Activated CD4-positive, alpha-beta T cell treated with anti-CD3 and anti-CD28 coated beads, Interleukin-10, Interleukin-2, amounts not matched to agents 100 ng/mL and 50 ng/mL, durations not matched to agents 16 hours and 8 hours (primary cell): ENCODE results near the gene SLIT3.
A peak's percentile ranks its signal among the peaks of the same experiment; 100 is the strongest.

Source experiments
- DNase-seq: peaks from one replicate; pipeline ENCODE4 v3.0.0-alpha.2; 2020

SLIT3 gene

GRCh38 chr5:168878135-168878745 lies 422.7 kb downstream of the SLIT3 start:
- DNase-seq: no peak

GRCh38 chr5:168877132-168877892 lies 423.6 kb downstream of the SLIT3 start:
- DNase-seq: no peak

GRCh38 chr5:168876419-168876818 lies 424.5 kb downstream of the SLIT3 start:
- no peak for DNase-seq

GRCh38 chr5:168875832-168876231 lies 425.1 kb downstream of the SLIT3 start:
- DNase-seq: no peak

- DNase-seq: no peak
Observed at GRCh38 chr5:168874713-168875380, 426.1 kb downstream of the SLIT3 start.

- DNase-seq: no peak
Observed at GRCh38 chr5:168872246-168872645, 428.7 kb downstream of the SLIT3 start.

- DNase-seq: no peak
Observed at GRCh38 chr5:168870910-168871309, 430.0 kb downstream of the SLIT3 start.

- DNase-seq: no peak
Observed at GRCh38 chr5:168869615-168870227, 431.2 kb downstream of the SLIT3 start.

- DNase-seq: no peak
Observed at GRCh38 chr5:168867241-168867640, 433.7 kb downstream of the SLIT3 start.

- no peak for DNase-seq
Observed at GRCh38 chr5:168865968-168866367, 435.0 kb downstream of the SLIT3 start.

GRCh38 chr5:168863021-168863420 lies 437.9 kb downstream of the SLIT3 start:
- no peak for DNase-seq

- DNase-seq: no peak
Observed at GRCh38 chr5:168860503-168860902, 440.4 kb downstream of the SLIT3 start.

- DNase-seq: no peak
Observed at GRCh38 chr5:168860081-168860480, 440.9 kb downstream of the SLIT3 start.

GRCh38 chr5:168859471-168859870 lies 441.5 kb downstream of the SLIT3 start:
- DNase-seq: no peak

- no peak for DNase-seq
Observed at GRCh38 chr5:168858994-168859393, 441.9 kb downstream of the SLIT3 start.

- DNase-seq: no peak
Observed at GRCh38 chr5:168858371-168858770, 442.6 kb downstream of the SLIT3 start.

- peak; percentile 28 for DNase-seq
Observed at GRCh38 chr5:168853972-168854371, 447.0 kb downstream of the SLIT3 start.

- peak; percentile 33 for DNase-seq
Observed at GRCh38 chr5:168852329-168852728, 448.6 kb downstream of the SLIT3 start.

- DNase-seq: peak; percentile 73
Observed at GRCh38 chr5:168851902-168852321, 449.0 kb downstream of the SLIT3 start.

- DNase-seq: no peak
Observed at GRCh38 chr5:168850683-168851082, 450.3 kb downstream of the SLIT3 start.

GRCh38 chr5:168848569-168848968 lies 452.4 kb downstream of the SLIT3 start:
- DNase-seq: no peak

GRCh38 chr5:168847511-168848073 lies 453.3 kb downstream of the SLIT3 start:
- no peak for DNase-seq

- DNase-seq: no peak
Observed at GRCh38 chr5:168844922-168845296, 456.0 kb downstream of the SLIT3 start.
